Measurements from ENCODE around the gene PRKD2. TPM values are rescaled to one million over a fixed set of nuclear protein-coding genes. Genes with fewer than 3 reads are reported as not detected.
"Not testable (repeated sequence)": the region's sequence is repeated elsewhere in the genome, so short reads cannot be mapped to it uniquely, and the experiment has no call there.

Gene PRKD2
- total RNA-seq, 1 experiment from 2014 or later, result 30.4 TPM

GRCh38 chr19:46714444-46715106, 2.3 kb downstream of the PRKD2 start:
- no peaks in the 10 kb centered on the region for H3K4me1 Mint-ChIP-seq (ENCODE audit: insufficient read depth, unreplicated experiment)
- TF ChIP-seq CTCF (IDR thresholded peaks at IDR 0.05; ENCODE audit: unreplicated experiment), result no peak
- CTCF ChIA-PET, result interaction anchor here (0.5 to 4.1 kb wide), 7 partner anchors 10 to 677 kb away, joined by 3 to 25 read pairs (median 6); partner anchors contain the start of gene DACT3
- DNase-seq (ENCODE audit: unreplicated experiment), result no peak
- BruUV-seq (replicated peaks), result TSS peak; percentile 65
- POLR2A ChIA-PET, result interaction anchor here (0.7 to 5.0 kb wide), 14 partner anchors 8 to 399 kb away, joined by 3 to 40 read pairs (median 4); partner anchors contain the start of genes CALM3, FKRP and ZC3H4
- H3K9me3 Mint-ChIP-seq (ENCODE audit: unreplicated experiment), result no peaks in the 10 kb centered on the region
- peaks cover 26% of the 10 kb centered on the region for H3K36me3 Mint-ChIP-seq (ENCODE audit: insufficient read depth, unreplicated experiment)
- peak overlapping the region; percentile 99 for H3K27ac Mint-ChIP-seq (ENCODE audit: low read depth, unreplicated experiment)
- intact Hi-C loops (cut with micrococcal nuclease), result no loop called here
- H3K27me3 Mint-ChIP-seq (ENCODE audit: insufficient read depth, unreplicated experiment), result no peaks in the 10 kb centered on the region
- H3K4me3 Mint-ChIP-seq (ENCODE audit: unreplicated experiment), result peak overlapping the region; percentile 97

- ChIA-PET CTCF (interaction anchor here (0.7 to 4.1 kb wide), 4 partner anchors 9 to 676 kb away, joined by 3 to 25 read pairs (median 10); partner anchors contain the start of gene DACT3), POLR2A (interaction anchor here (0.7 to 5.0 kb wide), 9 partner anchors 12 to 399 kb away, joined by 3 to 40 read pairs (median 5); partner anchors contain the start of genes CALM3, FKRP and ZC3H4)
- no peak for TF ChIP-seq CTCF (IDR thresholded peaks at IDR 0.05; ENCODE audit: unreplicated experiment)
- intact Hi-C loops (cut with micrococcal nuclease), result no loop called here
- Mint-ChIP-seq H3K27me3 (ENCODE audit: insufficient read depth, unreplicated experiment) (no peaks in the 10 kb centered on the region), H3K9me3 (ENCODE audit: unreplicated experiment) (no peaks in the 10 kb centered on the region), H3K4me3 (ENCODE audit: unreplicated experiment) (peak overlapping the region; percentile 97), H3K4me1 (ENCODE audit: insufficient read depth, unreplicated experiment) (no peaks in the 10 kb centered on the region), H3K36me3 (ENCODE audit: insufficient read depth, unreplicated experiment) (peaks cover 32% of the 10 kb centered on the region), H3K27ac (ENCODE audit: low read depth, unreplicated experiment) (peak overlapping the region; percentile 99)
- peak; percentile 96 for DNase-seq (ENCODE audit: unreplicated experiment)
- no TSS peak for BruUV-seq (replicated peaks)
These were observed 3.0 kb downstream of the PRKD2 start for GRCh38 chr19:46713781-46714443.

DNA sequence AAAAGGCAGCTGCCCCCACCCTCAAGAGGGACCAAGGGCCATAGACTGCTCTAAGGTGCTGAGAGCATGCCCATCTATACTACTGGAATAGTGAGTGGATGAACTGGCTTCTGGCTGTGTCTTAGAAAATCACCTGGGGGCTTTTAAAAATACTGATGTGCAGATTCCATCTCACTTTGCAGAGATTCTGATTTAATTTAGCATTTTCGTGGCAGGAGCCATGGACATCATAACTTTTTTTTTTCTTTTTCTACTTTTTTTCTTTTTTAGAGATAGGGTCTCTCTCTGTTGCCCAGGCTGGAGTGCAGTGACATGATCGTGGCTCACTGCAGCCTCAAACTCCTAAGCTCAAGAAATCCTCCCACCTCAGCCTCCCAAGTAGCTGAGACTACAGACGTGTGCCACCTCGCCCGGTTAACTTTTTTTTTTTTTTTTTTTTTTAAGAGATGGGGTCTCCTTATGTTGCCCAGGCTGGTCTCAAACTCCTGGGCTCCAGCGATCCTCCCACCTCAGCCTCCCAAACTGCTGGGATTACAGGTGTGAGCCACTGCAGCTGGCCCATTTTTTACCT, 4.1 kb downstream of the PRKD2 start:
- DNase-seq (ENCODE audit: unreplicated experiment); H3K9me3 Mint-ChIP-seq (ENCODE audit: unreplicated experiment); H3K4me1 Mint-ChIP-seq (ENCODE audit: insufficient read depth, unreplicated experiment); BruUV-seq (replicated peaks); intact Hi-C loops (cut with micrococcal nuclease); H3K27ac Mint-ChIP-seq (ENCODE audit: low read depth, unreplicated experiment); H3K27me3 Mint-ChIP-seq (ENCODE audit: insufficient read depth, unreplicated experiment): not testable (repeated sequence)
- peak overlapping the region; percentile 97 for H3K4me3 Mint-ChIP-seq (ENCODE audit: unreplicated experiment)
- peaks cover 41% of the 10 kb centered on the region for H3K36me3 Mint-ChIP-seq (ENCODE audit: insufficient read depth, unreplicated experiment)
- ChIA-PET CTCF (interaction anchor here (0.6 to 4.1 kb wide), 4 partner anchors 8 to 175 kb away, joined by 3 to 25 read pairs (median 10); partner anchors contain the start of gene DACT3), POLR2A (interaction anchor here (0.7 to 5.0 kb wide), 7 partner anchors 9 to 943 kb away, joined by 3 to 40 read pairs (median 6); partner anchors contain the start of genes CALM3, FKRP and ZC3H4)

GRCh38 chr19:46710687-46711086, 6.2 kb downstream of the PRKD2 start:
- no TSS peak for BruUV-seq (replicated peaks)
- CTCF ChIA-PET, result interaction anchor here (0.6 kb wide), 1 partner anchor 784 kb away, joined by 3 read pairs; no protein-coding TSS in a partner anchor
- no peaks in the 10 kb centered on the region for H3K27me3 Mint-ChIP-seq (ENCODE audit: insufficient read depth, unreplicated experiment)
- no peak overlapping the region for H3K27ac Mint-ChIP-seq (ENCODE audit: low read depth, unreplicated experiment)
- no peak for DNase-seq (ENCODE audit: unreplicated experiment)
- H3K9me3 Mint-ChIP-seq (ENCODE audit: unreplicated experiment), result no peaks in the 10 kb centered on the region
- H3K36me3 Mint-ChIP-seq (ENCODE audit: insufficient read depth, unreplicated experiment), result peaks cover 62% of the 10 kb centered on the region
- no peaks in the 10 kb centered on the region for H3K4me1 Mint-ChIP-seq (ENCODE audit: insufficient read depth, unreplicated experiment)
- POLR2A ChIA-PET, result no interaction called here
- H3K4me3 Mint-ChIP-seq (ENCODE audit: unreplicated experiment), result no peak overlapping the region
- intact Hi-C loops (cut with micrococcal nuclease), result no loop called here
- no peak for TF ChIP-seq CTCF (IDR thresholded peaks at IDR 0.05; ENCODE audit: unreplicated experiment)
